Measurements from ENCODE around the gene FAM118B. TPM values are rescaled to one million over a fixed set of nuclear protein-coding genes. Genes with fewer than 3 reads are reported as not detected.

The FAM118B gene
- total and polyA plus RNA-seq, 3 donors from 2014 or later: 27.4 to 50.3 (median 36.3) TPM

- Histone ChIP-seq H3K4me1 (no peaks in the 10 kb centered on the region), H3K9me3 (no peaks in the 10 kb centered on the region), H3K4me3 (no peak overlapping the region), H3K27ac (no peak overlapping the region), H3K36me3 (ENCODE audit: low read depth, missing control alignments) (no peaks in the 10 kb centered on the region), H3K27me3 (no peaks in the 10 kb centered on the region)
- DNase-seq: no peak
- TF ChIP-seq POLR2A (IDR thresholded peaks at IDR 0.05) (no peak), CTCF (IDR thresholded peaks at IDR 0.05) (no peak)
- 83 to 92% methylated on average over 5 of the region's 5 CpGs for WGBS, 2 donors
- intact Hi-C loops (cut with DNase I; ENCODE audit: low total_unique reads): no loop called here
Measured at GRCh38 chr11:126293726-126294125, 82.1 kb downstream of the FAM118B start.

GRCh38 chr11:126297004-126297403 is 85.4 kb downstream of the FAM118B start:
- Histone ChIP-seq H3K27me3 (no peaks in the 10 kb centered on the region), H3K9me3 (no peaks in the 10 kb centered on the region), H3K27ac (no peak overlapping the region), H3K4me1 (no peaks in the 10 kb centered on the region), H3K36me3 (ENCODE audit: low read depth, missing control alignments) (no peaks in the 10 kb centered on the region), H3K4me3 (no peak overlapping the region)
- TF ChIP-seq POLR2A (IDR thresholded peaks at IDR 0.05) (no peak), CTCF (IDR thresholded peaks at IDR 0.05) (no peak)
- intact Hi-C loops (cut with DNase I; ENCODE audit: low total_unique reads): no loop called here
- no peak for DNase-seq
- 70 to 81% methylated on average over 2 of the region's 2 CpGs for WGBS, 2 donors

- Histone ChIP-seq H3K36me3 (ENCODE audit: low read depth, missing control alignments) (no peaks in the 10 kb centered on the region), H3K9me3 (no peaks in the 10 kb centered on the region), H3K4me1 (peaks cover 10% of the 10 kb centered on the region), H3K27ac (peak within 1 kb of the TSS; percentile 81 to 87), H3K4me3 (peak within 1 kb of the TSS; percentile 67 to 71), H3K27me3 (no peaks in the 10 kb centered on the region)
- 1% methylated on average over 29 to 61 of the region's 61 CpGs for WGBS, 2 donors
- peak; percentile 52 for TF ChIP-seq POLR2A (IDR thresholded peaks at IDR 0.05)
- TF ChIP-seq CTCF (IDR thresholded peaks at IDR 0.05): no peak
- peak; percentile 94 for DNase-seq
- intact Hi-C loops (cut with DNase I; ENCODE audit: low total_unique reads): no loop called here
Measured at GRCh38 chr11:126303623-126304456, 92.3 kb downstream of the FAM118B start, which contains the start of gene DCPS. DCPS (plus strand) TSS chr11:126304060; CDS start chr11:126304081, 21 bp downstream.

GRCh38 chr11:126304457-126305075 is 93.0 kb downstream of the FAM118B start:
- intact Hi-C loops (cut with DNase I; ENCODE audit: low total_unique reads): no loop called here
- Histone ChIP-seq H3K9me3 (no peaks in the 10 kb centered on the region), H3K27ac (peak overlapping the region; percentile 81 to 87), H3K27me3 (no peaks in the 10 kb centered on the region), H3K4me3 (peak overlapping the region; percentile 67 to 71), H3K4me1 (peaks cover 10% of the 10 kb centered on the region), H3K36me3 (ENCODE audit: low read depth, missing control alignments) (no peaks in the 10 kb centered on the region)
- WGBS, 2 donors: 14 to 27% methylated on average over 12 of the region's 12 CpGs
- TF ChIP-seq CTCF (IDR thresholded peaks at IDR 0.05): no peak
- DNase-seq: no peak
